ENCODE results near the gene CD72.
"Not testable (repeated sequence)": the region's sequence is repeated elsewhere in the genome, so short reads cannot be mapped to it uniquely, and the experiment has no call there.

CD72 gene

GRCh38 chr9:35643046-35643445 is 24.8 kb upstream of the CD72 start (continued):
- TF ChIP-seq ZNF843 (tag by site-specific recombination; IDR thresholded peaks at IDR 0.05) (no peak), ZNF416 (tag by site-specific recombination; IDR thresholded peaks at IDR 0.05) (no peak)

GRCh38 chr9:35641478-35641877 is 23.3 kb upstream of the CD72 start:
- H3K36me3 ChIP-seq (ENCODE audit: control insufficient read depth in 2 of 2, insufficient read depth in 1 of 2, low read length in 2 of 2); H3K4me3 ChIP-seq (ENCODE audit: low read depth, low read length); H3K9me3 ChIP-seq (ENCODE audit: control insufficient read depth, insufficient read depth, low read depth, low read length); H3K27ac ChIP-seq (ENCODE audit: extremely low read depth, low read depth, low read length); CTCF ChIA-PET; H3K4me1 ChIP-seq (ENCODE audit: control insufficient read depth, insufficient read depth, low read length); POLR2A ChIA-PET: not testable (repeated sequence)

- ChIA-PET CTCF (interaction anchor here (0.7 kb wide), 1 partner anchor 9 kb away, joined by 3 read pairs; no protein-coding TSS in a partner anchor), POLR2A (interaction anchor here (1.0 to 1.5 kb wide), 2 partner anchors 9 to 17 kb away, joined by 3 read pairs; partner anchors contain the start of genes CCDC107 and RMRP)
- H3K9me3 ChIP-seq (ENCODE audit: control insufficient read depth, insufficient read depth, low read depth, low read length); H3K36me3 ChIP-seq (ENCODE audit: control insufficient read depth in 2 of 2, insufficient read depth in 1 of 2, low read length in 2 of 2); H3K4me1 ChIP-seq (ENCODE audit: control insufficient read depth, insufficient read depth, low read length); H3K27ac ChIP-seq (ENCODE audit: extremely low read depth, low read depth, low read length); H3K4me3 ChIP-seq (ENCODE audit: low read depth, low read length): not testable (repeated sequence)
These were observed 22.2 kb upstream of the CD72 start for GRCh38 chr9:35640431-35640830.

- no peaks in the 10 kb centered on the region for H3K36me3 ChIP-seq (ENCODE audit: control insufficient read depth in 2 of 2, insufficient read depth in 1 of 2, low read length in 2 of 2)
- no peak overlapping the region for H3K27ac ChIP-seq (ENCODE audit: extremely low read depth, low read depth, low read length)
- no peak overlapping the region for H3K4me3 ChIP-seq (ENCODE audit: low read depth, low read length)
- POLR2A ChIA-PET: interaction anchor here (1.0 to 1.5 kb wide), 2 partner anchors 9 to 18 kb away, joined by 3 read pairs; partner anchors contain the start of genes CCDC107 and RMRP
- no peaks in the 10 kb centered on the region for H3K9me3 ChIP-seq (ENCODE audit: control insufficient read depth, insufficient read depth, low read depth, low read length)
- CTCF ChIA-PET: interaction anchor here (0.8 to 1.3 kb wide), 2 partner anchors 29 to 57 kb away, joined by 3 read pairs; no protein-coding TSS in a partner anchor
- H3K4me1 ChIP-seq (ENCODE audit: control insufficient read depth, insufficient read depth, low read length): no peaks in the 10 kb centered on the region
- TF ChIP-seq ZNF785 (tag by site-specific recombination; IDR thresholded peaks at IDR 0.05) (no peak), HOXD13 (CRISPR knock-in tag; IDR thresholded peaks at IDR 0.05; ENCODE audit: borderline replicate concordance) (no peak), ZNF362 (tag by site-specific recombination; IDR thresholded peaks at IDR 0.05) (no peak), ZNF510 (tag by site-specific recombination; IDR thresholded peaks at IDR 0.05; ENCODE audit: insufficient replicate concordance) (no peak), ZIC2 (tag by site-specific recombination; IDR thresholded peaks at IDR 0.05) (no peak)
These were observed 21.4 kb upstream of the CD72 start for GRCh38 chr9:35639631-35640030.

- CTCF ChIA-PET: interaction anchor here (0.8 to 1.3 kb wide), 2 partner anchors 28 to 57 kb away, joined by 3 read pairs; no protein-coding TSS in a partner anchor
- H3K4me3 ChIP-seq (ENCODE audit: low read depth, low read length); H3K9me3 ChIP-seq (ENCODE audit: control insufficient read depth, insufficient read depth, low read depth, low read length); POLR2A ChIA-PET; H3K27ac ChIP-seq (ENCODE audit: extremely low read depth, low read depth, low read length); H3K4me1 ChIP-seq (ENCODE audit: control insufficient read depth, insufficient read depth, low read length); H3K36me3 ChIP-seq (ENCODE audit: control insufficient read depth in 2 of 2, insufficient read depth in 1 of 2, low read length in 2 of 2): not testable (repeated sequence)
These were observed 21.0 kb upstream of the CD72 start for GRCh38 chr9:35639225-35639624.

- not testable (repeated sequence) for H3K9me3 ChIP-seq (ENCODE audit: control insufficient read depth, insufficient read depth, low read depth, low read length)
These were observed 20.5 kb upstream of the CD72 start for GRCh38 chr9:35638751-35639150.

GRCh38 chr9:35637427-35637955 is 19.3 kb upstream of the CD72 start:
- H3K27ac ChIP-seq (ENCODE audit: extremely low read depth, low read depth, low read length); H3K36me3 ChIP-seq (ENCODE audit: control insufficient read depth in 2 of 2, insufficient read depth in 1 of 2, low read length in 2 of 2); H3K4me1 ChIP-seq (ENCODE audit: control insufficient read depth, insufficient read depth, low read length); POLR2A ChIA-PET; H3K9me3 ChIP-seq (ENCODE audit: control insufficient read depth, insufficient read depth, low read depth, low read length); H3K4me3 ChIP-seq (ENCODE audit: low read depth, low read length): not testable (repeated sequence)
- CTCF ChIA-PET: interaction anchor here (0.5 kb wide), 1 partner anchor 8 kb away, joined by 3 read pairs; no protein-coding TSS in a partner anchor

More at GRCh38 chr9:35638751-35639150, 20.5 kb upstream of the CD72 start:
- H3K4me3 ChIP-seq (ENCODE audit: low read depth, low read length); H3K4me1 ChIP-seq (ENCODE audit: control insufficient read depth, insufficient read depth, low read length); H3K36me3 ChIP-seq (ENCODE audit: control insufficient read depth in 2 of 2, insufficient read depth in 1 of 2, low read length in 2 of 2); POLR2A ChIA-PET; H3K27ac ChIP-seq (ENCODE audit: extremely low read depth, low read depth, low read length): not testable (repeated sequence)
- CTCF ChIA-PET: interaction anchor here (0.6 to 1.3 kb wide), 3 partner anchors 9 to 58 kb away, joined by 3 read pairs; no protein-coding TSS in a partner anchor

GRCh38 chr9:35636877-35637246 is 18.6 kb upstream of the CD72 start:
- H3K36me3 ChIP-seq (ENCODE audit: control insufficient read depth in 2 of 2, insufficient read depth in 1 of 2, low read length in 2 of 2); H3K27ac ChIP-seq (ENCODE audit: extremely low read depth, low read depth, low read length); POLR2A ChIA-PET; H3K4me3 ChIP-seq (ENCODE audit: low read depth, low read length); H3K4me1 ChIP-seq (ENCODE audit: control insufficient read depth, insufficient read depth, low read length); H3K9me3 ChIP-seq (ENCODE audit: control insufficient read depth, insufficient read depth, low read depth, low read length): not testable (repeated sequence)
- CTCF ChIA-PET: interaction anchor here (0.6 to 1.6 kb wide), 2 partner anchors 11 to 16 kb away, joined by 3 to 5 read pairs; no protein-coding TSS in a partner anchor

All from HEK293 (cell line).